ENCODE measurements around the gene NCS1.
"Not testable (repeated sequence)": the region's sequence is repeated elsewhere in the genome, so short reads cannot be mapped to it uniquely, and the experiment has no call there.

Gene NCS1

DNA sequence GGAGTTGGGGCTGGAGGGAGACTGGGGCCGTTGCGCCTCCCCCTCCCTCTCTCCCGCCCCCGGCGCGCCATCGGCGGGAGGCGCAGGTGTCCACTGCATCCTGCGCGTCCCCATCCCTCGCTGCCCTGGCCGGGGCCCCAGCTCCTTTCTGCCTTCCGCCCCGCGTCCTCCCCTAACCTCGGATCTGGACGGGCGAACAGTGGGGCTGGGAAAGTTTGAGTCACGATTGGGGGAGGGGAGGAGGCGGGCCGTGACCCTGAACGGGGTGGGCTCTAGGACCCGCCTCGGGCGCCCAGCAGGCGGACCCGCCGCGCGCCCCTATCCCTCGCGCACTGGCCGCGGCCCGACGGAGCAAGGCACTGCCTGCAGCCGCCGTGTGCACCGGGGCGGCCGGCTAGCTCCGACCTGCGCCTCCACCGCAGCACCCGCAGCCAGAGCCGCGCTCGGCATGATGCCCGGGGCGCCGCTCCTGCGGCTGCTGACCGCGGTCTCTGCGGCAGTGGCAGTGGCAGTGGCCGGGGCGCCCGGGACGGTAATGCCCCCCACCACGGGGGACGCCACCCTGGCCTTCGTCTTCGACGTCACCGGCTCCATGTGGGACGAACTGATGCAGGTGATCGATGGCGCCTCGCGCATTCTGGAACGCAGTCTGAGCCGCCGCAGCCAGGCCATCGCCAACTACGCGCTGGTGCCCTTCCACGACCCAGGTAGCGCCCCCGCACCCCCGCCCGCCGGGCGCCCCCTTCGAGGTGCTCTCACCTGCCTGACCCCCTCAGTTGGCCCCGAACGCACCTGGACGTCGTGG, 93.4 kb downstream of the NCS1 start, which contains the start of gene HMCN2:
Gene HMCN2 (plus strand): TSS at position 330 of the 805 bp plus-strand sequence. CDS start 119 bp downstream, at position 449.
- no peak for DNase-seq

DNA sequence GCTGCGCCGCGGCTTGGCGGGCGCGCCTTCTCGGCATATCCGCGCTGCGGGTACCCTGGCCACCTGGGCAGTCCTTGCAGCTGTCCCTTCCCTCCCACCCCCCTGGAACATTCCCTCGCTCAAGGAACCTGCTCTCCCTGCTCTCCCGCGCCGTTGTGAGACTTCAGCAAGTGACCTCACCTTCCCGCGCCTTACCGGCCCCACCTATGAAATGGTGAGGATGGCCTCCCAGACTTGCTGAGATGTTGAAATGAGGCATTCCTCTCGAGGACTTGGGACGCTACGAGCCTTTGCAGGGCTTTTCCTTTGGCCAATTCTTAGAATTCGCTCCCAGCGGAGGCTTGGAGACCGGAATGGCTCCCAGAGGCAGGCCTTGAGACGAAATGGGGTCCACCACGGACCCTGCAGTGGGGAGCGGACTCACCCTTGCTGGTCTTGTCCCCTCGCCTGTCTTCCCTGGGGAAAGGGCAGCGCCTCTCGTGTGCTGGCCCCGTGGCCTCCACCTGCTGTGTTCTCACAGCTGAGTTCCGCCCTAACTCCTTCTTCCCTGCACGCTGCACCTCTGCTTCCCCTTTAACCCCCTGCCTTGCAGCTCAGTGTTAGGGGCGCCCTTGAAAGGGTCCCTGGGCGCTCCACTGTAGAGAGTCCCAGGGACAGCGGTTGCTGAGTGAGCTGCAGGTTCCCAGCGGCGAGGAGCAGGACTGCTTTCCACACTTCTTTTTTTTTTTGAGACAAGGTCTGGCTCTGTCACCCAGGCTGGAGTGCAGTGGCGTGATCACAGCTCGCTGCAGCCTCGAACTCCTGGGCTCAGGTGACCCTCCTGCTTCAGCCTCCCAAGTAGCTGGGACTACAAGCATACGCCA, 94.3 kb downstream of the NCS1 start:
- DNase-seq = no peak

DNA sequence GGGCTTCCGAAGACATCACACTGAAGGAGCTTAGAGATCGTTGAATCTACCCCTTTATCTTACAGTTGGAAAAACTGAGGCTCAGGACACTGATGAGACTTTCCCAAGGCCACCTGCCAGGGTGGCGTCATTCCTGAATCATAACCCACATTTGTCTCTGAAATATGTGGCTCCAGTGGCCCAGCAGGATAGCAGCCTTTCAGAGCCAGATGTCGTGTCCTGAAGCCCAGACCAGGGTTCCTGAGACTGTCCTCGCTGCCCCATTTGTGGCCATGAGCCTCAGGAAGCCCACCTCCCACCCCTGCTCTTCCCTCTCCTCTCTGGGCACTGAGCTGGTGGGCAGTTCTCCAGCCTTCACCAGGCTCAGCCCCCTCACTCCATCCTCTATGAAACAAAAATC, 95.7 kb downstream of the NCS1 start:
- no peak for DNase-seq

DNA sequence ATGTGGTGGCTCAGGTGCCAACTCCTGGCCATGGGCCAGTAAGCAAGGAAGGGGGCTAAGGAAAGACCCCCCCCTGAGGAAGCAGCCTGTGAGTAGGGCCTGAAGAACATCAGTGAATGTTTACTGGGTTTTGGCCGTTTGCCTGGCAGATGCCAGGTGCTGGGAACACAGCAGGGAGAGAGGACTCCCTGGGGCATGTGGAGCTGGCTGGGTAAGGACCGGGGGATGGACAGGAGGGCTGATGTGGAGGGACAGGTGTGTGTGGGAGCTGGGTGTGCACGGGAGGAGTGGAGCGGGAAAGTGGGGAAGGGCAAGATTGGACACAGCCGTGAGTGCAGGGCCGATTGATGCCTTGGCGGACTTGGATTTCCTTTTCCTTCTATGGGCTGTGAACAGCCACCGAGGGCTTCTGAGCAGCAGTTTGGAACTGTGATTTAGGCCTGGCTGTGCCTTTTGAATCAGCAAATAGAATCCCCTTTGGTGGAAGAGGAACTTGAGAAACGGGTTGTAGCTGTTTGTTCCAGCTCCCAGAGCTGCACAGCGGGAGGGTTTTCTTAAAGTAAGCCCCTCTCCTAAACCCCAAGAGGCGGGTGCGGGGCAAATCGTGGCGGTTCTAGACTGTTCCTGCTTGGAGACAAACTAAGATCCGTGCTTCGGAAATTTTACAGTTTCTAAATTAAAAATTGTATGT, 96.5 kb downstream of the NCS1 start:
- no peak for DNase-seq

DNA sequence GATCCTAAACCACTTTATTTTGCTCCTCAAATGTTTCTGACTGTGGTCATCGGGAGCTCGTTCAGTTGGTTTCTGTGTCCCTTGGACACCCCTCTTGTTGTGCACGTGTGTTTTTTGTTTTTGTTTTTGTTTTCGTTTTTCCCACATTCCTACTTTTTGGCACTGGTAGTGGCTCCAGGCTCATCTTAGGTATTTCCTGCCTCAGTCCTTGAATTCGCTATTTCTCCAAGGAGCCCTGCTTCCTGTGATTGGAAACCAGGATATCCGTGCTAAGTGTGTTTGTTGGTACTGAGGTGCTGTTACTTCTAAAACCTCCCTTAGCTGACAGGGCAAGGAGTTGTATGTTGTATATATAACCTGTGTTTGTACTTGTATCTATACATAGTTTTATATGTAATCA, 99.3 kb downstream of the NCS1 start:
- no peak for DNase-seq

- no peak for DNase-seq
Observed at GRCh38 chr9:130275156-130275555, 103.0 kb downstream of the NCS1 start.

DNA sequence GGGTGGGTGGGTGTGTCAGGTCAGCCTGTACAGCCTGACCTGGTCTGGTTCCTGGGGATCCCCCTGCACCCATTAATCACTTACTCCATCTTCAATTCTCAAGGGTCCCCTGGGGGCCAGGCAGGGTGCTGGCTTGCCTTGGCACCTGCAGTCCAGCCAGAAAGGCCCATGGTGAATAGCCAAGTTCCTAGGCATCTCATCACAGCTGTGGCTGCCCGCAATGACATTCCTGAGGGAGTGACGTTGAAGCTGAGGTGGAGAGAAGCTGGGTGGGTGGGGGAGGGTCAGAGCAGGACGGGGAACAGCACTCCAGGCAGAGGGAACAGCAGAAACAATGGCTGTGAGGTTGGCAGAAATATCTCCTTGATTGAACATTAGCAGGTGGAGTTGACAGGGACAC, 103.9 kb downstream of the NCS1 start:
- DNase-seq = no peak

DNA sequence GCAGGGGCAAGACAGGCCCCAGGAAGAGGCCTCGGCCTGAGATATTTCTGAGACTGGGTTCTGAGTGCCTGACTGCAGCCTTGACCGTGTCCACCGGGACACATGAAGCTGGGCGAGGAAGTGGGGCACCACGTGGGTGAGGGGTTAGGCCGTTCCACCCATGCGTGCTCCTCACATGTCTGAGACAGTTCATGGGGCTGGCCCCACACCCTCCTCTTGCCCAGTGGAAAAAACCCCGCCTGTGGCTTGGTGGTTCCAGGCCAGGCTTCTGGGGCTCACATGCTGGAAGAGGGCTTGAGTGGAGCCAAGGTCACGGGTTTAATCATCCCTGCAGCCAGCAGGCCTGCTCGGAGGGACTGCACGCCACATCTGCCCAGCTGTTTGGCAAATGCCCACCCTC, 104.8 kb downstream of the NCS1 start:
- no peak for DNase-seq

DNA sequence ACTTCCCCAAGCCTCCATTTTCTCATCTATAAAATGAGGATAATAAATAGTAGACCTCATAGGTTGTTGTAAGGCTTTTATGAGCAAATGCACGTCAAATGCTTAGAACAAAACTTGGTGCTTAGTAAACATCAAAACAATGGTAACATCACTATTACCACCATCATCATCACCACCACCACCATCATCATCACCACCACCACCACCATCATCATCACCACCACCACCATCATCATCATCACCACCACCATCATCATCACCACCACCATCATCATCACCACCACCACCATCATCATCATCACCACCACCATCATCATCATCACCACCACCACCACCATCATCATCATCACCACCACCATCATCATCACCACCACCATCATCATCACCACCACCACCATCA, 105.3 kb downstream of the NCS1 start:
- not testable (repeated sequence) for DNase-seq

- DNase-seq = no peak
Observed at GRCh38 chr9:130283539-130284248, 111.5 kb downstream of the NCS1 start.

DNA sequence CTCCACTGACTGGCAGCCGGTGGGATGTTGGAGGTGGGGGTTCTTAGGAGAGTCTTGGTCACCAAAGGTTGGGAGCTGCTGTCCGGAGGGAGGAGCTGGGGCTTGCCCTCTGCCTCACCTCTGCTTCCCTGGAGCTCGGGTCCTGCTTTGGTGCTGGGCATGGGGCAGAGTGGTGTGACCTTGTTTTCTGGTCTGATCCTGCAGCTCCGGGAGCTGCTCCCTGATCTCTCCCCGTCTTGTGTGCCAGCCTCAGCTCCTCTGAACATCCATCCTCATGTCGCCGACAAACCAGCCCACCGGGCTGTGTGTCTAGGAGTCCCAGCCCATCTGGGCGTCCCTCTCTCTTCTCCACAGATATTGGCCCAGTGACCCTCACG, 112.0 kb downstream of the NCS1 start:
- DNase-seq = no peak

DNA sequence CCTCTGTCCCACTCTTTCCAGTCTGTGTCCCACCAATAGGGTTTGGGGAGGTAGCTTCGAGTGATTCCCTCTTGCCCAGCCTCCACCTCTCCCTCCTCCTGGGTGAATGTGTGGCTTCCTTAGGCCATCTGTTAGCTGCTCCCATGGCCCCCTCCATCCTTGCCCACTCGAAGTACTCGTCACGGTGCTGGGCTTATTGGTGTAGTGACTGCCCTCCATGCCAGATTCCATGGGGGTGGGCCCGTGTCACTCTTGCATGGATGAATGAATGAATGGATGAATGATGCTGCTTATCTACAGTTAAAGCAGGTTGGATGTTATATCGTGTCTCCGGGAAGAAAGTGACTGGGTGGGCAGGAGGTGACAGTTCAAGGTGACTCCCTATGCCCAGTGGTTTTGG, 112.5 kb downstream of the NCS1 start:
- DNase-seq = no peak

DNA sequence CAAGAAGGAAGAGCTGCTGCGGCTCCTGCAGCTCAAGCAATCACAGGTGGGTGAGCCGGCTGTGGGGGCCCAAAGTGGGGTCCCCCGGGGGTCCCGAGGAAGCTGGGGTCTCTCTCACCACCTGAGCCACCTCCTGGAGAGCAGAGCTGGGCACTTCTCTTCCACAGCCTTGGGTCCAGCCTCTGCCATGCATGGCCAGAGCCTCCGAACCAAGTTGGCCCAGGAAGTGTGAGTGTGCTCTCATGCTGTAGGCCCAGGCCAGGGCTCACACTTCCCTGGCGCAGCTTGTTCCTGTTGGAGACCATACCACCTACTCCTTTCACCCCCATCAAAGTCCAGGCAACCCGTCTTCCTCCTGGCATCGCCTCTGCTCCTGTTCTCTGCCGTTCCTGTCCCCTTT, 113.1 kb downstream of the NCS1 start:
- DNase-seq = no peak

GRCh38 chr9:130286072-130286770, 114.0 kb downstream of the NCS1 start:
- DNase-seq = no peak

Measured in CD4-positive, alpha-beta T cell treated with Interleukin-4 for 1 hour (primary cell).